ENCODE data around the gene HES6. TPM values are rescaled to one million over a fixed set of nuclear protein-coding genes. Genes with fewer than 3 reads are reported as not detected.
"Not testable (repeated sequence)": the region's sequence is repeated elsewhere in the genome, so short reads cannot be mapped to it uniquely, and the experiment has no call there.

The HES6 gene
- polyA plus RNA-seq, 1 donor (not counting 4 experiments of a cell fraction or from before 2014, with no cell fraction given) = 0.80 TPM

GRCh38 chr2:238272156-238272555, 32.3 kb upstream of the HES6 start:
- TF ChIP-seq CTCF (optimal IDR thresholded peaks at IDR 0.05 in 1 of 3, IDR thresholded peaks at IDR 0.05 in 1 of 3, conservative IDR thresholded peaks at IDR 0.05 in 1 of 3; ENCODE audit: extremely low read depth in 1 of 3, insufficient read depth in 2 of 3, low read length in 3 of 3) (no peak), EZH2 (IDR thresholded peaks at IDR 0.05; ENCODE audit: low read length) (no peak)
- dilution Hi-C loops (cut with MboI; ENCODE audit: extremely low pct_ligation_motif_present, low sequenced_read_pairs) = no loop called here
- Histone ChIP-seq H3K4me1 (ENCODE audit: control insufficient read depth, extremely low read depth, insufficient read depth, low read length) (peaks cover 10% of the 10 kb centered on the region), H3K9ac (ENCODE audit: control insufficient read depth, extremely low read depth, insufficient read depth, low read length) (no peak overlapping the region), H3K79me2 (ENCODE audit: control insufficient read depth, insufficient read depth, low read length) (no peaks in the 10 kb centered on the region), H3K4me3 (ENCODE audit: control insufficient read depth in 2 of 3, extremely low read depth in 1 of 3, insufficient read depth in 2 of 3, low read depth in 1 of 3, low read length in 3 of 3) (no peak overlapping the region), H3K9me1 (ENCODE audit: control insufficient read depth, extremely low read depth, insufficient read depth, low read length) (no peaks in the 10 kb centered on the region), H3K27ac (ENCODE audit: control insufficient read depth, insufficient read depth, low read length) (no peak overlapping the region), H3K9me3 (ENCODE audit: control insufficient read depth, low read depth, low read length) (no peaks in the 10 kb centered on the region), H3K27me3 (ENCODE audit: control insufficient read depth, extremely low read depth, insufficient read depth, low read length) (no peaks in the 10 kb centered on the region), H4K20me1 (ENCODE audit: control insufficient read depth, extremely low read depth, insufficient read depth, low read length) (no peaks in the 10 kb centered on the region), H3K4me2 (ENCODE audit: control insufficient read depth, extremely low read depth, insufficient read depth, low read depth, low read length) (no peak overlapping the region), H3K36me3 (ENCODE audit: control insufficient read depth in 2 of 2, extremely low read depth in 1 of 2, insufficient read depth in 2 of 2, low read length in 2 of 2) (peaks cover 6 to 10% of the 10 kb centered on the region in 2 experiments), H2AFZ (ENCODE audit: control insufficient read depth, low read length) (no peak overlapping the region)
- no peak for DNase-seq (ENCODE audit: low read depth, low spot score)
- no peak for FAIRE-seq

GRCh38 chr2:238271686-238272085, 31.8 kb upstream of the HES6 start:
- H3K36me3 ChIP-seq (ENCODE audit: control insufficient read depth in 2 of 2, extremely low read depth in 1 of 2, insufficient read depth in 2 of 2, low read length in 2 of 2); H3K9me1 ChIP-seq (ENCODE audit: control insufficient read depth, extremely low read depth, insufficient read depth, low read length); dilution Hi-C loops (cut with MboI; ENCODE audit: extremely low pct_ligation_motif_present, low sequenced_read_pairs); H2AFZ ChIP-seq (ENCODE audit: control insufficient read depth, low read length); FAIRE-seq; H3K9ac ChIP-seq (ENCODE audit: control insufficient read depth, extremely low read depth, insufficient read depth, low read length); H3K9me3 ChIP-seq (ENCODE audit: control insufficient read depth, low read depth, low read length); H3K4me2 ChIP-seq (ENCODE audit: control insufficient read depth, extremely low read depth, insufficient read depth, low read depth, low read length); DNase-seq (ENCODE audit: low read depth, low spot score); H3K27ac ChIP-seq (ENCODE audit: control insufficient read depth, insufficient read depth, low read length); H4K20me1 ChIP-seq (ENCODE audit: control insufficient read depth, extremely low read depth, insufficient read depth, low read length); H3K4me3 ChIP-seq (ENCODE audit: control insufficient read depth in 2 of 3, extremely low read depth in 1 of 3, insufficient read depth in 2 of 3, low read depth in 1 of 3, low read length in 3 of 3); H3K27me3 ChIP-seq (ENCODE audit: control insufficient read depth, extremely low read depth, insufficient read depth, low read length); H3K79me2 ChIP-seq (ENCODE audit: control insufficient read depth, insufficient read depth, low read length): not testable (repeated sequence)
- peaks cover 14% of the 10 kb centered on the region for H3K4me1 ChIP-seq (ENCODE audit: control insufficient read depth, extremely low read depth, insufficient read depth, low read length)

- Histone ChIP-seq H4K20me1 (ENCODE audit: control insufficient read depth, extremely low read depth, insufficient read depth, low read length) (no peaks in the 10 kb centered on the region), H3K27ac (ENCODE audit: control insufficient read depth, insufficient read depth, low read length) (no peak overlapping the region), H3K27me3 (ENCODE audit: control insufficient read depth, extremely low read depth, insufficient read depth, low read length) (no peaks in the 10 kb centered on the region), H3K4me3 (ENCODE audit: control insufficient read depth in 2 of 3, extremely low read depth in 1 of 3, insufficient read depth in 2 of 3, low read depth in 1 of 3, low read length in 3 of 3) (no peak overlapping the region), H3K9ac (ENCODE audit: control insufficient read depth, extremely low read depth, insufficient read depth, low read length) (no peak overlapping the region), H3K4me1 (ENCODE audit: control insufficient read depth, extremely low read depth, insufficient read depth, low read length) (peaks cover 19% of the 10 kb centered on the region), H3K4me2 (ENCODE audit: control insufficient read depth, extremely low read depth, insufficient read depth, low read depth, low read length) (no peak overlapping the region), H3K36me3 (ENCODE audit: control insufficient read depth in 2 of 2, extremely low read depth in 1 of 2, insufficient read depth in 2 of 2, low read length in 2 of 2) (peaks cover 1 to 4% of the 10 kb centered on the region in 2 experiments), H3K9me3 (ENCODE audit: control insufficient read depth, low read depth, low read length) (no peaks in the 10 kb centered on the region), H3K9me1 (ENCODE audit: control insufficient read depth, extremely low read depth, insufficient read depth, low read length) (no peaks in the 10 kb centered on the region), H2AFZ (ENCODE audit: control insufficient read depth, low read length) (no peak overlapping the region), H3K79me2 (ENCODE audit: control insufficient read depth, insufficient read depth, low read length) (no peaks in the 10 kb centered on the region)
- FAIRE-seq (no peak), DNase-seq (ENCODE audit: low read depth, low spot score) (no peak)
- dilution Hi-C loops (cut with MboI; ENCODE audit: extremely low pct_ligation_motif_present, low sequenced_read_pairs) = no loop called here
- no peak for TF ChIP-seq EZH2 (IDR thresholded peaks at IDR 0.05; ENCODE audit: low read length)
- TF ChIP-seq CTCF (optimal IDR thresholded peaks at IDR 0.05 in 1 of 3, IDR thresholded peaks at IDR 0.05 in 1 of 3, conservative IDR thresholded peaks at IDR 0.05 in 1 of 3; ENCODE audit: extremely low read depth in 1 of 3, insufficient read depth in 2 of 3, low read length in 3 of 3) = no peak
Observed at GRCh38 chr2:238271061-238271554, 31.3 kb upstream of the HES6 start.

Data from keratinocyte (primary cell).